ENCODE results near the gene RFPL2. TPM values are rescaled to one million over a fixed set of nuclear protein-coding genes. Genes with fewer than 3 reads are reported as not detected.

The RFPL2 gene
- total RNA-seq (under 1 TPM in 4 of 7 donors, not detected in 3; 0.23 to 0.79 (median 0.51) TPM), polyA plus RNA-seq (under 1 TPM; 0.11 to 0.59 (median 0.42) TPM)
- long read RNA-seq, donor 1, result 0 reads
- long read RNA-seq, donor 2, result 0 reads

GRCh38 chr22:32204856-32205722, at the start of gene RFPL2:
RFPL2 (minus strand) TSS chr22:32205073; CDS start chr22:32202451, 2,622 bp downstream.
- intact Hi-C loops (cut with DNase I; ENCODE audit: low total_unique reads), result no loop called here
- peak in 1 of 3 donors; percentile 46 for TF ChIP-seq POLR2AphosphoS5 (IDR thresholded peaks at IDR 0.05)
- TF ChIP-seq POLR2A (IDR thresholded peaks at IDR 0.05), result no peak
- TF ChIP-seq, protein P1, sequence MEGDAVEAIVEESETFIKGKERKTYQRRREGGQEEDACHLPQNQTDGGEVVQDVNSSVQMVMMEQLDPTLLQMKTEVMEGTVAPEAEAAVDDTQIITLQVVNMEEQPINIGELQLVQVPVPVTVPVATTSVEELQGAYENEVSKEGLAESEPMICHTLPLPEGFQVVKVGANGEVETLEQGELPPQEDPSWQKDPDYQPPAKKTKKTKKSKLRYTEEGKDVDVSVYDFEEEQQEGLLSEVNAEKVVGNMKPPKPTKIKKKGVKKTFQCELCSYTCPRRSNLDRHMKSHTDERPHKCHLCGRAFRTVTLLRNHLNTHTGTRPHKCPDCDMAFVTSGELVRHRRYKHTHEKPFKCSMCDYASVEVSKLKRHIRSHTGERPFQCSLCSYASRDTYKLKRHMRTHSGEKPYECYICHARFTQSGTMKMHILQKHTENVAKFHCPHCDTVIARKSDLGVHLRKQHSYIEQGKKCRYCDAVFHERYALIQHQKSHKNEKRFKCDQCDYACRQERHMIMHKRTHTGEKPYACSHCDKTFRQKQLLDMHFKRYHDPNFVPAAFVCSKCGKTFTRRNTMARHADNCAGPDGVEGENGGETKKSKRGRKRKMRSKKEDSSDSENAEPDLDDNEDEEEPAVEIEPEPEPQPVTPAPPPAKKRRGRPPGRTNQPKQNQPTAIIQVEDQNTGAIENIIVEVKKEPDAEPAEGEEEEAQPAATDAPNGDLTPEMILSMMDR (IDR thresholded peaks at IDR 0.05 in 8 of 11, conservative IDR thresholded peaks at IDR 0.05 in 3 of 11), result no peak
- Histone ChIP-seq H3K4me1 (peaks cover 3 to 59% (median 26%) of the 10 kb centered on the region in 6 donors), H3K27ac (no peak within 1 kb of the TSS), H3K4me3 (peak within 1 kb of the TSS in 4 of 8 donors; percentile 12 to 63 (median 22)), H3K36me3 (no peaks in the 10 kb centered on the region), H3K27me3 (replicated peaks in 1 of 7) (peaks cover 0 to 66% (median 24%) of the 10 kb centered on the region in 7 donors), H3K9me3 (no peaks in the 10 kb centered on the region)
- DNase-seq, result no peak
- 58 to 81% (median 76%) methylated on average over 31 to 41 of the region's 41 CpGs for whole genome bisulfite sequencing, 5 donors

GRCh38 chr22:32249231-32249630, 44.4 kb upstream of the RFPL2 start:
- WGBS, 5 donors, result 76 to 96% (median 92%) methylated on average over 1 of the region's 1 CpG
- no peak for DNase-seq
- Histone ChIP-seq H3K4me3 (no peak overlapping the region), H3K36me3 (no peaks in the 10 kb centered on the region), H3K4me1 (no peaks in the 10 kb centered on the region), H3K27me3 (replicated peaks in 1 of 7) (peaks cover 0 to 23% (median 0%) of the 10 kb centered on the region in 7 donors), H3K27ac (no peak overlapping the region), H3K9me3 (no peaks in the 10 kb centered on the region)
- intact Hi-C loops (cut with DNase I; ENCODE audit: low total_unique reads), result no loop called here
- TF ChIP-seq, protein P1 (IDR thresholded peaks at IDR 0.05 in 8 of 11, conservative IDR thresholded peaks at IDR 0.05 in 3 of 11), result no peak
- no peak for TF ChIP-seq POLR2AphosphoS5 (IDR thresholded peaks at IDR 0.05)
- TF ChIP-seq POLR2A (IDR thresholded peaks at IDR 0.05), result no peak

DNA sequence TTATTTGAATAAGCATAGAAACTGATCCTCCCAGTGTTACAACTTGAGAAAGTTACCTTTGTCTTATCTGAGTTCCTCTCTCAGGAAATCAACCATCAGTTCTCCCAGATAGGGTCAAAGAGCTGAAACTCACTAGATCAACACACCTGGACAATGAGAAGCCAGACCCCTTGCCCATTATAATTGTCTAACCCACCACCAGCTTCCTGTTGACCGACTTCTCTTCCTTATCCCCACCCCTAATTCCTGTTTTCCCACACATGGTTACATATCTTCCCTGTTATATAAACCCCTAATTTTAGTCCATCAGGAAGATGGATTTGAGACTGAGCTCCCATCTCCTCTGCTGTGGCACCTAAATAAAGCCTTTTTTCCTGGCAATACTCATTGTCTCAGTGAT, 43.4 kb upstream of the RFPL2 start:
- Histone ChIP-seq H3K4me3 (no peak overlapping the region), H3K4me1 (no peaks in the 10 kb centered on the region), H3K9me3 (no peaks in the 10 kb centered on the region), H3K36me3 (no peaks in the 10 kb centered on the region), H3K27ac (no peak overlapping the region), H3K27me3 (replicated peaks in 1 of 7) (peaks cover 0 to 18% (median 0%) of the 10 kb centered on the region in 7 donors)
- WGBS, 5 donors, result 4 to 36% (median 11%) methylated on average over 1 of the region's 1 CpG
- intact Hi-C loops (cut with DNase I; ENCODE audit: low total_unique reads), result no loop called here
- no peak for DNase-seq
- no peak for TF ChIP-seq POLR2A (IDR thresholded peaks at IDR 0.05)
- TF ChIP-seq, protein P1 (IDR thresholded peaks at IDR 0.05 in 8 of 11, conservative IDR thresholded peaks at IDR 0.05 in 3 of 11), result no peak
- TF ChIP-seq POLR2AphosphoS5 (IDR thresholded peaks at IDR 0.05), result no peak

GRCh38 chr22:32246166-32246565, 41.3 kb upstream of the RFPL2 start:
- Histone ChIP-seq H3K4me1 (no peaks in the 10 kb centered on the region), H3K36me3 (no peaks in the 10 kb centered on the region), H3K27me3 (replicated peaks in 1 of 7) (peaks cover 0 to 15% (median 0%) of the 10 kb centered on the region in 7 donors), H3K9me3 (no peaks in the 10 kb centered on the region), H3K27ac (no peak overlapping the region), H3K4me3 (no peak overlapping the region)
- intact Hi-C loops (cut with DNase I; ENCODE audit: low total_unique reads), result no loop called here
- WGBS, 5 donors, result 83 to 93% (median 88%) methylated on average over 5 of the region's 5 CpGs
- TF ChIP-seq, protein P1 (IDR thresholded peaks at IDR 0.05 in 8 of 11, conservative IDR thresholded peaks at IDR 0.05 in 3 of 11), result no peak
- no peak for TF ChIP-seq POLR2A (IDR thresholded peaks at IDR 0.05)
- TF ChIP-seq POLR2AphosphoS5 (IDR thresholded peaks at IDR 0.05), result no peak
- no peak for DNase-seq
